Glomerular endothelial cell (primary cell): Measurements from ENCODE around the gene BCL2L13. TPM values are rescaled to one million over a fixed set of nuclear protein-coding genes. Genes with fewer than 3 reads are reported as not detected.
"Not testable (repeated sequence)": the region's sequence is repeated elsewhere in the genome, so short reads cannot be mapped to it uniquely, and the experiment has no call there.

Experiments used
- DNase-seq: peaks from one replicate; pipeline ENCODE4 v3.0.0-alpha.2; 2011; ENCODE audit warnings: low read depth, low spot score; ENCODE audit errors: extremely low read depth
- total RNA-seq: library from RNA; depleted of rRNA; stranded (reverse); fragments of >200 nt; gene quantifications from 2 replicates; pipeline ENCODE4 v1.2.3, GENCODE V29; 2015

The BCL2L13 gene
- total RNA-seq, 1 donor from 2014 or later = 49.2 TPM

GRCh38 chr22:17751596-17751995 lies 113.0 kb downstream of the BCL2L13 start:
- DNase-seq = no peak

- DNase-seq = no peak
These were observed 114.9 kb downstream of the BCL2L13 start for GRCh38 chr22:17753401-17753989.

GRCh38 chr22:17754233-17754925 lies 115.8 kb downstream of the BCL2L13 start:
- DNase-seq = no peak

- DNase-seq = no peak
These were observed 122.6 kb downstream of the BCL2L13 start for GRCh38 chr22:17761138-17761488.

GRCh38 chr22:17763442-17763841 lies 124.9 kb downstream of the BCL2L13 start:
- not testable (repeated sequence) for DNase-seq

GRCh38 chr22:17764036-17764435 lies 125.5 kb downstream of the BCL2L13 start:
- no peak for DNase-seq

GRCh38 chr22:17764852-17765251 lies 126.3 kb downstream of the BCL2L13 start:
- not testable (repeated sequence) for DNase-seq

- DNase-seq = no peak
These were observed 128.9 kb downstream of the BCL2L13 start for GRCh38 chr22:17767233-17768065.

- DNase-seq = no peak
These were observed 130.6 kb downstream of the BCL2L13 start for GRCh38 chr22:17769013-17769715.

- DNase-seq = no peak
These were observed 131.1 kb downstream of the BCL2L13 start for GRCh38 chr22:17769716-17770082.

GRCh38 chr22:17770180-17771077 lies 131.9 kb downstream of the BCL2L13 start:
- DNase-seq = no peak

- no peak for DNase-seq
These were observed 133.8 kb downstream of the BCL2L13 start for GRCh38 chr22:17772249-17772957.

GRCh38 chr22:17772958-17773605 lies 134.5 kb downstream of the BCL2L13 start:
- DNase-seq = no peak

GRCh38 chr22:17773606-17774205 lies 135.1 kb downstream of the BCL2L13 start:
- DNase-seq = no peak

- DNase-seq = no peak
These were observed 135.8 kb downstream of the BCL2L13 start, which contains the start of gene BID for GRCh38 chr22:17774206-17774925. Gene BID, minus strand, starts transcription at chr22:17774469. Its CDS starts 24,353 bp downstream, at chr22:17750116.

GRCh38 chr22:17774926-17775685 lies 136.5 kb downstream of the BCL2L13 start:
- DNase-seq = no peak
